ENCODE results near the gene SEPTIN2. TPM values are rescaled to one million over a fixed set of nuclear protein-coding genes. Genes with fewer than 3 reads are reported as not detected.
A peak's percentile ranks its signal among the peaks of the same experiment; 100 is the strongest.

SEPTIN2 gene
- total RNA-seq, result 100 to 1,000 TPM; 180 to 230 TPM

DNA sequence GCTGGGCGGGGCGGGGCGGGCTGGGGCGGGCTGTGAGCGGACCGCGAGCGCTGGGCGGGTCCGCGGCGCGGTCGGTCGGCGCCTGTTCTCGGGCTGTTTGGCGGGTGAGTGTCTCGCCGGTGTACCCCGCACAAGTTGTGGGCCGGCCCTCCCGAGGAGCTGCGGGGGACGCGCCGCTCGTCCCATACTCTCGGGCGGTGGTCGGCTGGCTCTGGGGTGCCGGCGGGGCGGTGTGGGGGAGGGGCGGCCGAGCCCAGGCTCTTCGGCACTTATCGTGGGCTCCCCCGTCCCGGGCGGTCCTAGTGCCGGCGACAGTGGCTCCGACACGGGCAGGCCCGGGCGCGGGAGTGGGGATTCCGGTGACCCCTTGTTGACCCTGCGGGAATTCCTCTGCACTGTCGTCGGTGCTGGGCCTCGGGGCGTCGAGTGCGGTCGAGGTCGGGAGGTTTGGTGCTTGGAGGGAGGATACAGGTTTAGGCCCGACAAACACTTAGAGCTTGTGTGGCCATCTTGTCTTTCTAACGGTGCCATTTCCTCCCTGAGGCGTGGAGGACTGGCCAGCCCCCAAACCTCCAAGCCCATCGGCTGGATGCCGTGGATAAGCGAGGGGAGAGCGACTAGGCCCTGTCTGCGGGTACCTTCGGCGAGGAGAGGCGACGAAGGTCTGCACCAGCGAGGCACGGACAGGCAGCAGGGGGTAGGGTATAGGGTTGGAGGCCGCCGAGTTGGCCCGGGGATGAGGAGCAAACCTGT is at the start of gene SEPTIN2:
TSS of gene SEPTIN2 (plus strand) at position 47 of the 753 bp plus-strand sequence. CDS start 8,308 bp downstream, outside the sequence.
- Mint-ChIP-seq H3K27ac (peak within 1 kb of the TSS; percentile 100), H3K4me1 (peaks cover 53% of the 10 kb centered on the region)
- peak; percentile 49 for ATAC-seq (replicated peaks)

GRCh38 chr2:241267249-241268067 is 48.3 kb upstream of the SEPTIN2 start:
- H3K4me3 Mint-ChIP-seq, result no peak overlapping the region
- H3K36me3 Mint-ChIP-seq (ENCODE audit: low read depth), result peaks cover 83% of the 10 kb centered on the region
- H3K9me3 Mint-ChIP-seq, result no peaks in the 10 kb centered on the region
- peaks cover 33% of the 10 kb centered on the region for H3K4me1 Mint-ChIP-seq
- no peak for ATAC-seq (replicated peaks)
- peak overlapping the region; percentile 72 for H3K27ac Mint-ChIP-seq
- H3K27me3 Mint-ChIP-seq, result no peaks in the 10 kb centered on the region

More for the DNA sequence above, at the start of gene SEPTIN2:
- Mint-ChIP-seq H3K36me3 (ENCODE audit: low read depth) (peaks cover 76% of the 10 kb centered on the region), H3K27me3 (no peaks in the 10 kb centered on the region), H3K9me3 (no peaks in the 10 kb centered on the region), H3K4me3 (peak within 1 kb of the TSS; percentile 94)

DNA sequence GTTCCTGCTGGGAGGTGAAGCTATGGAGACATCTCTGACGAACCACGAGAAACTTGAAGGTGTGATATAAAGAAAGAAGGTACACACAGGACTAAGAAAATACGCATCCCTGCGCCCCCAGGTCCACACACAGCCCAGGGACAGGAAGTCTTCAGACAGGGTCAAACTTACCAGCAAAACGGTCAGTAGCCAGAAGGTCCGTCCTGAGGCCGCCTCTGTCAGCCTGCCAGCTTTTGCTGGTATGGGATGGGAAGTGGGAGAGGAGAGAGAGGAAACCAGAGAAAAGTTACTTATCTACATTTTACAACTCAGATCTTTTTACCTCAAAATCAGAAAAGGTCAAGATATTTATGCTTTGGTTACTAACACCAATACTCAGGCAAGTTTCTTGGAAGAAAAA is 47.4 kb upstream of the SEPTIN2 start:
- Mint-ChIP-seq H3K4me3 (no peak overlapping the region), H3K27me3 (no peaks in the 10 kb centered on the region), H3K4me1 (peaks cover 36% of the 10 kb centered on the region), H3K9me3 (no peaks in the 10 kb centered on the region), H3K36me3 (ENCODE audit: low read depth) (peaks cover 75% of the 10 kb centered on the region), H3K27ac (peak overlapping the region; percentile 72)
- no peak for ATAC-seq (replicated peaks)

DNA sequence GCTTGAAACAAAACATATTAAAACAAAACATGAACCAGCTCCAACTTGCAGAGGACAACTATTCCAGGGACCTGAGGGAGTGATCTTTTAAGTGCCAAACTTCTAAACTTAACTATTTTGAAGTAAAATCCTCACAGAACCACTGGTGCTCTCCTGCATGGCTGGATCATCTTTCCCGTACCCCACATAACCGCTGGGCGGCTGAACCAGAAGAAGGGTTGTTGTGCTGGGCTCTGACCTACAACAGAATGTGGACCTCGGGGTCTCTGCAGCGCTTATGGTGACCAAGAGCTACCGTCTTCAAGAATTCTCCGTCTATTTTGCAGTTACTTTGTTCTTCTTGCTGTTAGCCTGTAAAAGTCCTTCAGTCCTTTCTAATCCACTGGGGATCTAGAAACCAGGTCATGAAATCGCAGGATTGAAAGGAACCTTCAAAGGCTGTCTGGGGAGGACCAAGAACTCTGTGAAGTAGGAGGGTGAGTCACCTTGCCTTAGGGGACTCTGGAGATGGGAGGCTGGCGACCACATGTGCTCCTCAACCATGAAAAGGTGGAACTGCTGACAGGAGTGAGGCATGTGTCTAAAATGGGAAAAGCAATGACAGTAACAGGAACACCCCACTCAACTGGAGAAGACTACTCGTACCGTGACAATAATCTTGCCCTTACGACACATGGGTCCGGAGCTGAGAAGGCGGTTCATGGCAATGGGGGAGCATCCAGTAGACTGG is 46.8 kb upstream of the SEPTIN2 start:
- Mint-ChIP-seq H3K27me3 (no peaks in the 10 kb centered on the region), H3K9me3 (no peaks in the 10 kb centered on the region), H3K36me3 (ENCODE audit: low read depth) (peaks cover 69% of the 10 kb centered on the region), H3K4me1 (peaks cover 41% of the 10 kb centered on the region), H3K27ac (no peak overlapping the region), H3K4me3 (no peak overlapping the region)
- ATAC-seq (replicated peaks), result no peak

- no peak overlapping the region for H3K4me3 Mint-ChIP-seq
- H3K4me1 Mint-ChIP-seq, result peaks cover 41% of the 10 kb centered on the region
- peaks cover 59% of the 10 kb centered on the region for H3K36me3 Mint-ChIP-seq (ENCODE audit: low read depth)
- ATAC-seq (replicated peaks), result no peak
- H3K9me3 Mint-ChIP-seq, result no peaks in the 10 kb centered on the region
- no peaks in the 10 kb centered on the region for H3K27me3 Mint-ChIP-seq
- no peak overlapping the region for H3K27ac Mint-ChIP-seq
Observed at GRCh38 chr2:241269707-241270520, 45.8 kb upstream of the SEPTIN2 start.

- no peak for ATAC-seq (replicated peaks)
- Mint-ChIP-seq H3K4me3 (peak overlapping the region; percentile 82), H3K27me3 (no peaks in the 10 kb centered on the region), H3K27ac (peak overlapping the region; percentile 71), H3K4me1 (peaks cover 41% of the 10 kb centered on the region), H3K36me3 (ENCODE audit: low read depth) (peaks cover 52% of the 10 kb centered on the region), H3K9me3 (no peaks in the 10 kb centered on the region)
Observed at GRCh38 chr2:241270531-241270930, 45.2 kb upstream of the SEPTIN2 start.

DNA sequence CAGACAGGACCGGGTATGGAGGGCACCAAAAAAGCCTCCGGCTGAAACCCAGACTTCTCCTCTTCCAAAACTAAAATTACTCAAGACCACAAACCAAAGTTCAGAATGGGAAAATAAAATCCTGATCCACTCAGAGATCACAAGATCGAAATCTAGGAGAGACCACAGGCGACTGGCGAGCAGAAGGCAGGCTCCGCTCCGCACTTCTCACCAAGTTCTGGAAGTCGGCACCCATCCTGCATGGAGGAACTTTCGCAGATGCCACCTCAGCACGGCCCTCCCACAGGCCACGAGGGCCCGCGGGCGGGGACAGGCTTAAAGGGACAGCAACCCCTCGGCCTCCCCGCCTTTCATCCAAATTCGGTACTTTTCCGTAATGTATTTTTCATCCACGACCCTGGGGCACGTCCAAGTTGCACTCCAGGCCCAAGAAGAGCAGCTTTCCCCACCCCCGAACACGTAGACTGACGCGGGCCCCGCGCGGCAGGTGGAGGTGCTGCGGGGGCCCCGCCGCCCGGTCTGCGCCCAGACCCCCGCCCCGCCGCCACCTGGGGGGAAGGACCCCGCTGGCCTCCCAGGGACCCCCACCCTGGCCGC is 43.9 kb upstream of the SEPTIN2 start:
- H3K4me1 Mint-ChIP-seq, result peaks cover 37% of the 10 kb centered on the region
- H3K27ac Mint-ChIP-seq, result peak overlapping the region; percentile 71
- peaks cover 43% of the 10 kb centered on the region for H3K36me3 Mint-ChIP-seq (ENCODE audit: low read depth)
- peak; percentile 70 for ATAC-seq (replicated peaks)
- H3K27me3 Mint-ChIP-seq, result no peaks in the 10 kb centered on the region
- H3K9me3 Mint-ChIP-seq, result no peaks in the 10 kb centered on the region
- peak overlapping the region; percentile 82 for H3K4me3 Mint-ChIP-seq

DNA sequence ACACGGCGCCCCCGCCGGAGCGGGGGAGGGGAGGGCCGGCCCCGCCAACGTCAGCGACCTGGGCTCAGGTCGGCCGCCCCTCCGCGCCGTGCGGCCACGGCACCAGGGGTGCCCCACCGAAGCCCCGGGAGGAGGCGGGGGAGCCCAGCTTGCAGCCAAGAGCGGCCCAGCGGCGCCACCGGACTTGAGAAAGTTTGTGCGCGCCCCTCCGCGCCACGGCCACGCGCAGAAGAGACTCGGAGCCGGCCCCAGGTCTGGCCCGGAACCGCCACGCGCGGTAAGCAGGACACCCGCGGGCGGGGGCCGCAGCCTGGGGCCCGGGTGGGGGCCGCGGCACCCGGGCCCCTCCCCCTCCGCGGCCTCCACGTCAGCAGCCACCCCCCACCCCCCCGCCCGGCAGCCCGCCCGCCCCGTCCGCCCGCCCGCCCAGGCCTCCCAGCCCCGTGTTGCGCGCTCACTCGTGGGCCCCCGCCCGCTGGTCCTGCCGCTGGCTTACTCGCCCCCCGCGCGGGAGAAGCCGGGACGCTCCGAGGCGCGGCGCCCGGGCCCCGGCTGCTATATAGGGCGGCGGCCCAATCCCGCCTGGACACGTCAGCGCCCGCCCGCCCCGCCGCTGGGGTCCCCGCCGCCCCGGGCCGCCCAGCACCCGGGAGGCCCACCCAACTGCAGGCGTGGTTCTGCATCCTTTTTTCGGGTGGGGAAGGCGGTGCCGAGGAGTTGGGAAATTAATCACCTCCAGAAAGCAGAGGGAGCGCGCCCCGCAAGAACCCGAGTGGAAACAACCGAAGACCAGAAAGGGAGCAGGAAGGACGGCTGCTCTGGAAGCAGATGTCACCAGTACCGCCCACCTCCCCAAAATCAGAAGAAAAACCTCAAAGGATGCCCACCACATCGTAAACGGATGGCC is 43.2 kb upstream of the SEPTIN2 start:
- Mint-ChIP-seq H3K4me3 (peak overlapping the region; percentile 82), H3K27ac (peak overlapping the region; percentile 15), H3K4me1 (peaks cover 31% of the 10 kb centered on the region), H3K27me3 (no peaks in the 10 kb centered on the region), H3K9me3 (no peaks in the 10 kb centered on the region), H3K36me3 (ENCODE audit: low read depth) (peaks cover 43% of the 10 kb centered on the region)
- peak; percentile 79 for ATAC-seq (replicated peaks)

GRCh38 chr2:241273210-241274020 is 42.3 kb upstream of the SEPTIN2 start:
- Mint-ChIP-seq H3K27ac (peak overlapping the region; percentile 15), H3K36me3 (ENCODE audit: low read depth) (peaks cover 40% of the 10 kb centered on the region), H3K4me3 (peak overlapping the region; percentile 69), H3K4me1 (peaks cover 23% of the 10 kb centered on the region), H3K27me3 (no peaks in the 10 kb centered on the region), H3K9me3 (no peaks in the 10 kb centered on the region)
- no peak for ATAC-seq (replicated peaks)

GRCh38 chr2:241274127-241274526 is 41.6 kb upstream of the SEPTIN2 start:
- Mint-ChIP-seq H3K27me3 (no peaks in the 10 kb centered on the region), H3K4me3 (no peak overlapping the region), H3K9me3 (no peaks in the 10 kb centered on the region), H3K4me1 (peaks cover 21% of the 10 kb centered on the region), H3K36me3 (ENCODE audit: low read depth) (peaks cover 33% of the 10 kb centered on the region), H3K27ac (no peak overlapping the region)
- ATAC-seq (replicated peaks), result no peak

DNA sequence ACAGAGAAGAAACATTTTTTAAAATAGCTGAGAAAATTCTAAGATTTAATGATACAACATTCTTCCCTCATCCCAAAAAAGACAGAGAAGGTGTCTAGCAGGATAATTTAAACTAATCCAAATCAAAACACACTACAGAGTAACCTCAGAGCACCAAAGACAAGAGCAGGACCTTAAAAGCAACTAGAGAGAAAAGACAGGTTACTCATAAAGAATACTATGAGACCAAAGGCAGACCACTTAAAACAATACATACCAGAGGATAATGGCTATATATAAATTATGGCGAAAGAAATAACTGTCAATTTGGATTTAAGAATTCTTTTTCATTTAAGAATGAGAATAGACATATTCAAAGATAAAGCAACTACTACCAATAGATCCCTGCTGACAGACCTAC is 40.2 kb upstream of the SEPTIN2 start:
- H3K9me3 Mint-ChIP-seq, result no peaks in the 10 kb centered on the region

DNA sequence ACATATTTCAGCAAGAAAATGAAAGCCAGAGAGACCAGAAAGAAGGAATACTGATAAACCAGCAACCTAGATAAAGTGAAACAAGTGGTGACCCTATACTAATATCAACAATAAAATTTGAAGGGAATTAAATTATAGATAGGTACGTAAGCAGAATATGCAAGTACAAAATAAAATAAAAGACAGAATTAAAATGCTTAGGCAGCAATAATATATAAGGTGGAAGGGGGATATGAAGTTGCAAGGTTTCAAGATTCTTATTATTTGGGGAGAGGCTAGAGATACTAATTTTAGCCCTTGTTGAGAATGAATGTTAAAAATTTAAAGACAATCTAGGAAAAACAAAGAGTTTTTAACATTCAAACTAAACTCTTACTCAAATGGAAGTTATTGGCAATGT is 39.8 kb upstream of the SEPTIN2 start:
- Mint-ChIP-seq H3K27ac (no peak overlapping the region), H3K27me3 (no peaks in the 10 kb centered on the region), H3K36me3 (ENCODE audit: low read depth) (peaks cover 21% of the 10 kb centered on the region), H3K4me3 (no peak overlapping the region), H3K4me1 (peaks cover 21% of the 10 kb centered on the region), H3K9me3 (no peaks in the 10 kb centered on the region)
- no peak for ATAC-seq (replicated peaks)

More for the DNA sequence above, 40.2 kb upstream of the SEPTIN2 start:
- Mint-ChIP-seq H3K4me3 (no peak overlapping the region), H3K36me3 (ENCODE audit: low read depth) (peaks cover 23% of the 10 kb centered on the region), H3K4me1 (peaks cover 25% of the 10 kb centered on the region), H3K27me3 (no peaks in the 10 kb centered on the region), H3K27ac (peak overlapping the region; percentile 9)
- ATAC-seq (replicated peaks), result no peak
